22Rv1 (cell line): ENCODE data around the gene DHRSX.
"Not testable (repeated sequence)": the region's sequence is repeated elsewhere in the genome, so short reads cannot be mapped to it uniquely, and the experiment has no call there.

Experiments used
- ZFX ChIP-seq: fragments of 450-650 bp; IDR thresholded peaks from 2 replicates; pipeline ENCODE4 v1.6.1; 2017; ENCODE audit warnings: antibody characterized with exemption, borderline replicate concordance
- TF ChIP-seq, protein P1 (sequence below): fragments of 450-650 bp; IDR thresholded peaks from 2 replicates; pipeline ENCODE4 v1.5.1; 2017; ENCODE audit warnings: mild to moderate bottlenecking

DNA sequence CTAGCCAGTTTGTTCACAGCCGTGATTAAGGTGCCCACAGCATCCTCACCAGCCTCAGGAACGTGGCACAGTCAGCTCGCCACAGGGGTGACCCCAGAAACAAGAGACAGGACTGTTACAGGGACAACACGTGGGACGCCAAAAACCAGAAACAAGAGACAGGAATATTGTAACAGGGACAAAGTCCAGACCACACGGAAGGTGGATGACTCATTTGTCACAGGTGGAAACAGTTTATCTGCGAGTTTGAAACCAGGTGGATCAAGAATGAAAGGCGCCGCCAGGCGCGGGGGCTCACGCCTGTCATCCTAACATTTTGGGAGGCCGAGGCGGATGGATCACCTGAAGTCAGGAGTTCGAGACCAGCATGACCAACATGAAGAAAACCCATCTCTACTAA is 27.7 kb downstream of the DHRSX start:
- TF ChIP-seq, protein P1, sequence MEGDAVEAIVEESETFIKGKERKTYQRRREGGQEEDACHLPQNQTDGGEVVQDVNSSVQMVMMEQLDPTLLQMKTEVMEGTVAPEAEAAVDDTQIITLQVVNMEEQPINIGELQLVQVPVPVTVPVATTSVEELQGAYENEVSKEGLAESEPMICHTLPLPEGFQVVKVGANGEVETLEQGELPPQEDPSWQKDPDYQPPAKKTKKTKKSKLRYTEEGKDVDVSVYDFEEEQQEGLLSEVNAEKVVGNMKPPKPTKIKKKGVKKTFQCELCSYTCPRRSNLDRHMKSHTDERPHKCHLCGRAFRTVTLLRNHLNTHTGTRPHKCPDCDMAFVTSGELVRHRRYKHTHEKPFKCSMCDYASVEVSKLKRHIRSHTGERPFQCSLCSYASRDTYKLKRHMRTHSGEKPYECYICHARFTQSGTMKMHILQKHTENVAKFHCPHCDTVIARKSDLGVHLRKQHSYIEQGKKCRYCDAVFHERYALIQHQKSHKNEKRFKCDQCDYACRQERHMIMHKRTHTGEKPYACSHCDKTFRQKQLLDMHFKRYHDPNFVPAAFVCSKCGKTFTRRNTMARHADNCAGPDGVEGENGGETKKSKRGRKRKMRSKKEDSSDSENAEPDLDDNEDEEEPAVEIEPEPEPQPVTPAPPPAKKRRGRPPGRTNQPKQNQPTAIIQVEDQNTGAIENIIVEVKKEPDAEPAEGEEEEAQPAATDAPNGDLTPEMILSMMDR: not testable (repeated sequence)
- not testable (repeated sequence) for TF ChIP-seq ZFX
